ENCODE results near the gene B4GALNT4.
A peak's percentile ranks its signal among the peaks of the same experiment; 100 is the strongest.
"Not testable (repeated sequence)": the region's sequence is repeated elsewhere in the genome, so short reads cannot be mapped to it uniquely, and the experiment has no call there.

Gene B4GALNT4

GRCh38 chr11:417652-418342, 48.5 kb downstream of the B4GALNT4 start:
- H3K27me3 ChIP-seq (ENCODE audit: control insufficient read depth, insufficient read depth, low read length, poor library complexity, severe bottlenecking), result peaks cover 63% of the 10 kb centered on the region
- H3K27ac ChIP-seq (ENCODE audit: insufficient read depth, low read depth, low read length, poor library complexity, severe bottlenecking), result no peak overlapping the region
- no peaks in the 10 kb centered on the region for H3K36me3 ChIP-seq (ENCODE audit: control insufficient read depth, insufficient read depth, low read length)
- H3K4me3 ChIP-seq (ENCODE audit: insufficient read depth, low read depth, low read length), result peak overlapping the region; percentile 41
- peaks cover 6% of the 10 kb centered on the region for H3K4me1 ChIP-seq (ENCODE audit: control insufficient read depth, insufficient read depth, low read length)
- WGBS, 2 experiments, result 76 to 77% methylated on average over 19 of the region's 19 CpGs
- H3K9me3 ChIP-seq (ENCODE audit: control insufficient read depth, low read length), result no peaks in the 10 kb centered on the region

- Histone ChIP-seq H3K27ac (ENCODE audit: insufficient read depth, low read depth, low read length, poor library complexity, severe bottlenecking) (no peak overlapping the region), H3K4me3 (ENCODE audit: insufficient read depth, low read depth, low read length) (no peak overlapping the region), H3K27me3 (ENCODE audit: control insufficient read depth, insufficient read depth, low read length, poor library complexity, severe bottlenecking) (peaks cover 55% of the 10 kb centered on the region), H3K4me1 (ENCODE audit: control insufficient read depth, insufficient read depth, low read length) (peaks cover 6% of the 10 kb centered on the region), H3K36me3 (ENCODE audit: control insufficient read depth, insufficient read depth, low read length) (no peaks in the 10 kb centered on the region), H3K9me3 (ENCODE audit: control insufficient read depth, low read length) (no peaks in the 10 kb centered on the region)
- WGBS, 2 experiments, result 92 to 94% methylated on average over 30 of the region's 30 CpGs
Measured at GRCh38 chr11:418343-419247, 49.3 kb downstream of the B4GALNT4 start.

GRCh38 chr11:419248-420005, 50.1 kb downstream of the B4GALNT4 start:
- H3K4me3 ChIP-seq (ENCODE audit: insufficient read depth, low read depth, low read length), result no peak overlapping the region
- no peaks in the 10 kb centered on the region for H3K36me3 ChIP-seq (ENCODE audit: control insufficient read depth, insufficient read depth, low read length)
- peaks cover 6% of the 10 kb centered on the region for H3K4me1 ChIP-seq (ENCODE audit: control insufficient read depth, insufficient read depth, low read length)
- H3K9me3 ChIP-seq (ENCODE audit: control insufficient read depth, low read length), result no peaks in the 10 kb centered on the region
- WGBS, 2 experiments, result 87% methylated on average over 20 of the region's 20 CpGs
- peaks cover 54% of the 10 kb centered on the region for H3K27me3 ChIP-seq (ENCODE audit: control insufficient read depth, insufficient read depth, low read length, poor library complexity, severe bottlenecking)
- no peak overlapping the region for H3K27ac ChIP-seq (ENCODE audit: insufficient read depth, low read depth, low read length, poor library complexity, severe bottlenecking)

- Histone ChIP-seq H3K4me1 (ENCODE audit: control insufficient read depth, insufficient read depth, low read length) (peaks cover 5% of the 10 kb centered on the region), H3K4me3 (ENCODE audit: insufficient read depth, low read depth, low read length) (no peak overlapping the region), H3K27me3 (ENCODE audit: control insufficient read depth, insufficient read depth, low read length, poor library complexity, severe bottlenecking) (peaks cover 55% of the 10 kb centered on the region), H3K9me3 (ENCODE audit: control insufficient read depth, low read length) (no peaks in the 10 kb centered on the region), H3K27ac (ENCODE audit: insufficient read depth, low read depth, low read length, poor library complexity, severe bottlenecking) (no peak overlapping the region), H3K36me3 (ENCODE audit: control insufficient read depth, insufficient read depth, low read length) (no peaks in the 10 kb centered on the region)
- 92 to 94% methylated on average over 71 of the region's 71 CpGs for WGBS, 2 experiments
Measured at GRCh38 chr11:420054-420910, 51.0 kb downstream of the B4GALNT4 start.

- Histone ChIP-seq H3K4me3 (ENCODE audit: insufficient read depth, low read depth, low read length) (no peak overlapping the region), H3K27ac (ENCODE audit: insufficient read depth, low read depth, low read length, poor library complexity, severe bottlenecking) (no peak overlapping the region), H3K4me1 (ENCODE audit: control insufficient read depth, insufficient read depth, low read length) (no peaks in the 10 kb centered on the region), H3K9me3 (ENCODE audit: control insufficient read depth, low read length) (no peaks in the 10 kb centered on the region), H3K36me3 (ENCODE audit: control insufficient read depth, insufficient read depth, low read length) (no peaks in the 10 kb centered on the region), H3K27me3 (ENCODE audit: control insufficient read depth, insufficient read depth, low read length, poor library complexity, severe bottlenecking) (peaks cover 53% of the 10 kb centered on the region)
- WGBS, 2 experiments, result 95% methylated on average over 21 of the region's 21 CpGs
Measured at GRCh38 chr11:420911-421321, 51.6 kb downstream of the B4GALNT4 start.

GRCh38 chr11:422249-422656, 53.0 kb downstream of the B4GALNT4 start:
- Histone ChIP-seq H3K9me3 (ENCODE audit: control insufficient read depth, low read length) (no peaks in the 10 kb centered on the region), H3K27ac (ENCODE audit: insufficient read depth, low read depth, low read length, poor library complexity, severe bottlenecking) (no peak overlapping the region), H3K4me1 (ENCODE audit: control insufficient read depth, insufficient read depth, low read length) (no peaks in the 10 kb centered on the region), H3K36me3 (ENCODE audit: control insufficient read depth, insufficient read depth, low read length) (no peaks in the 10 kb centered on the region), H3K4me3 (ENCODE audit: insufficient read depth, low read depth, low read length) (no peak overlapping the region), H3K27me3 (ENCODE audit: control insufficient read depth, insufficient read depth, low read length, poor library complexity, severe bottlenecking) (peaks cover 39% of the 10 kb centered on the region)
- 82 to 85% methylated on average over 10 of the region's 10 CpGs for WGBS, 2 experiments

GRCh38 chr11:424232-424631, 54.9 kb downstream of the B4GALNT4 start:
- WGBS, 2 experiments, result 92 to 97% methylated on average over 3 to 4 of the region's 4 CpGs
- no peaks in the 10 kb centered on the region for H3K4me1 ChIP-seq (ENCODE audit: control insufficient read depth, insufficient read depth, low read length)
- H3K36me3 ChIP-seq (ENCODE audit: control insufficient read depth, insufficient read depth, low read length), result no peaks in the 10 kb centered on the region
- H3K27ac ChIP-seq (ENCODE audit: insufficient read depth, low read depth, low read length, poor library complexity, severe bottlenecking), result no peak overlapping the region
- H3K9me3 ChIP-seq (ENCODE audit: control insufficient read depth, low read length), result no peaks in the 10 kb centered on the region
- H3K4me3 ChIP-seq (ENCODE audit: insufficient read depth, low read depth, low read length), result no peak overlapping the region
- peaks cover 19% of the 10 kb centered on the region for H3K27me3 ChIP-seq (ENCODE audit: control insufficient read depth, insufficient read depth, low read length, poor library complexity, severe bottlenecking)

- H3K27me3 ChIP-seq (ENCODE audit: control insufficient read depth, insufficient read depth, low read length, poor library complexity, severe bottlenecking), result peaks cover 18% of the 10 kb centered on the region
- H3K9me3 ChIP-seq (ENCODE audit: control insufficient read depth, low read length); H3K4me1 ChIP-seq (ENCODE audit: control insufficient read depth, insufficient read depth, low read length); H3K36me3 ChIP-seq (ENCODE audit: control insufficient read depth, insufficient read depth, low read length); H3K27ac ChIP-seq (ENCODE audit: insufficient read depth, low read depth, low read length, poor library complexity, severe bottlenecking); H3K4me3 ChIP-seq (ENCODE audit: insufficient read depth, low read depth, low read length): not testable (repeated sequence)
- WGBS, 2 experiments, result 66 to 74% methylated on average over 31 to 32 of the region's 45 CpGs
Measured at GRCh38 chr11:424766-425165, 55.5 kb downstream of the B4GALNT4 start.

- Histone ChIP-seq H3K27ac (ENCODE audit: insufficient read depth, low read depth, low read length, poor library complexity, severe bottlenecking) (no peak overlapping the region), H3K36me3 (ENCODE audit: control insufficient read depth, insufficient read depth, low read length) (no peaks in the 10 kb centered on the region), H3K27me3 (ENCODE audit: control insufficient read depth, insufficient read depth, low read length, poor library complexity, severe bottlenecking) (peaks cover 18% of the 10 kb centered on the region), H3K4me3 (ENCODE audit: insufficient read depth, low read depth, low read length) (no peak overlapping the region), H3K4me1 (ENCODE audit: control insufficient read depth, insufficient read depth, low read length) (no peaks in the 10 kb centered on the region), H3K9me3 (ENCODE audit: control insufficient read depth, low read length) (no peaks in the 10 kb centered on the region)
- WGBS, 2 experiments, result 76 to 88% methylated on average over 4 of the region's 4 CpGs
Measured at GRCh38 chr11:425301-425700, 56.0 kb downstream of the B4GALNT4 start.
